Activated CD4-positive, alpha-beta T cell treated with anti-CD3 and anti-CD28 coated beads, Interleukin-2, amount 50 U/mL, for 1 hour (primary cell): Measurements from ENCODE around the gene GLG1.
"Not testable (repeated sequence)": the region's sequence is repeated elsewhere in the genome, so short reads cannot be mapped to it uniquely, and the experiment has no call there.

Experiments
- DNase-seq: peaks from one replicate; pipeline ENCODE4 v3.0.0-alpha.2; 2020

The GLG1 gene

GRCh38 chr16:74524926-74525325 lies 82.0 kb downstream of the GLG1 start:
- no peak for DNase-seq

GRCh38 chr16:74524117-74524516 lies 82.8 kb downstream of the GLG1 start:
- DNase-seq: no peak

GRCh38 chr16:74523706-74524105 lies 83.2 kb downstream of the GLG1 start:
- DNase-seq: not testable (repeated sequence)

GRCh38 chr16:74522160-74522559 lies 84.8 kb downstream of the GLG1 start:
- no peak for DNase-seq

GRCh38 chr16:74521691-74522090 lies 85.2 kb downstream of the GLG1 start:
- DNase-seq: no peak

GRCh38 chr16:74518934-74519333 lies 88.0 kb downstream of the GLG1 start:
- not testable (repeated sequence) for DNase-seq

DNA sequence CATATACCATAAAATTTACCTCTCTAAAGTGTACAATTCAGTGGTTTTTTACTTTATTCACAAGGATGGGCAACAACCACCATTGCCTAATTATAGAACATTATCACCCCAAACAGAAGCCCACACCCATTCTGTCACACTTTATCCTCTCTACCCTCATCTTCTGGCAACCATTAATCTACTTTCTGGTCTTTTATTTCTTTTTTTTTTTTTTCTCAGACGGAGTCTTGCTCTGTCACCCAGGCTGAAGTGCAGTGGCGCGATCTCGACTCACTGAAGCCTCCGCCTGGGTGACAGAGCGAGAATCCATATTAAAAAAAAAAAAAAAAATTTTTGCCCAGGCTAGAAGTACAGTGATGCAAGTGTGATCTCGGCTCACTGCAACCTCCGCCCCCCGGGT lies 95.0 kb downstream of the GLG1 start:
- DNase-seq: no peak

DNA sequence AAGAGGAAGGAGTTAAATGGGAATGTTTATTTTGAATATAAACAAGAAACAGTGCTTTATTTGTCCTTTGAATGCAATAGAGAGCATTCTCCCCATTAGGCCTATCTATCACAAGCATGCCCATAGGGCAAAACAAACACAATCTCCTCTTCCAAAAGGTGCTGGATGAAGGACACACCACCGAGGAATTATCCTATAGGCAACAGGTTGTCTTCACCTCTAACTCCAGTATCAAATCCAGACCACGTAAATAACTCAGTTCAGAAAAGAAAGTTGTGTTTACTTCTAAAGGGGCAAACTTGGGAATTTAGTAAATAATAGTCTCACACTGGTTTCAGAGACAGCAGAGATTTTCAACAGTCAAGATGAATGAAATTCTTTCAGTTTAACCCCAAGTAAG lies 101.9 kb downstream of the GLG1 start:
- no peak for DNase-seq

- no peak for DNase-seq
These were observed 103.5 kb downstream of the GLG1 start for GRCh38 chr16:74503412-74503811.

DNA sequence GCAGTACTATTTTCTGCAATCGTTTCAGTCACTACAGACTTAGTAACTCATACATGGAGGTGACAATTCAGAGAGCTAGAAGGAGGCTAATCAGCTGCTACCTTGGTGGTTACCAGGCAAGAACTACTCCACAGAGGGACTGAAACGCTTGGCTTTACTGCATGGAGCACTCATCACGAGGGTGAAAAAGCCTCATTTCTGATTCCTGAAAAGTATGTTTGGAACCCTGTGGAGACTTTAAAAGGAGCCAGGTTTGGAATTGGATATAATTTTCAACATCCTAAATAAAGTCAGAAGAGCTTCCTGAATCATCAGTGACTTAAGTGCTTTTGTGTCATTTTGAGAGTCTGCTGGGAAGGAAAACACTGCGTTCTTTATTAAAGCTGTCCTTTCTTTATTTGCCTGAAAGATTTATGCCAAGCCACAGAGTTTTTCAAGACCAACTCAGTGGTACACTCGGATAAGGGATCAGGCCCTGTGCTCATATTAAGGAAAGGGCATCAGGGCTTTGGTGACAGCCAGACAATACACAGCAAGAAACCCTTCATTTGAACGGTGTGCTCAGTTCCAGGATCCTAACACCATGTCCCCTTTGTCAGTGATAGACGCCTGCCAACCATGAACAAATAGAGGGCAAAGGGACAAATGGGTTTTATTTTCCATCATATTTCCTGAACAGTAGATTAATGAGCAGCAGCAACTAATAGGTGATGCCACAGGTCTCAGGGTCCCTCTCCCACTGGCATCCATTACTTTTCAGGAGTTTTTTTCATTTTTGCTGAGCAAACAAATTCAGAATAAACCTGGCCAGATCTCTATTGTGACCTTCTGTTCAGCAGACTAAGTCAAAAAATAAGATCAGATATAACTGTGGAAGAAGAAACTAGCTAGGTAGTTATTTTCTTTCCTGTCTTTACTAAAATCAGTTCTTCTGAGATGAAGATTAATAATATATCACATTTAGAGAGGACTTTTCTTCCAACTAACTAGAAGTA lies 105.1 kb downstream of the GLG1 start:
- no peak for DNase-seq

DNA sequence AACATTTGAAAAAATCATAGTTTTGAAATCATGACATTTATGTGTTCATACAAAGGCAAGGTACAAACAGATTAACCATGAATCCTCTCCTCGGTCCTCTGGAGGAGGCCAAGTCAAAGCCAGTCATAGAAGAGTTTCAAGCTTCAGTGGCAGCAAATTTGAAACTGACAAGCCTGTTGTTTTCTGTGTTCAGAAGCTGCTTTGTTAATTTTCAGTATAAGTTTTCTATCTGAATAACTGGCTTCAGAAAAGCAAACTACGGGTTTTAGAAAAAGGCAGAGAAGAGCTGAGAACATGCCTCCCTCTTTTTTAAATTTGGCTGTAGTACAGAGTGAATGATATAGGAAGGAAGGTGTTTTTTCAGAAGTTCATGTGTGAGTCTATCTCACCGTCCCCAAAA lies 106.0 kb downstream of the GLG1 start:
- no peak for DNase-seq

DNA sequence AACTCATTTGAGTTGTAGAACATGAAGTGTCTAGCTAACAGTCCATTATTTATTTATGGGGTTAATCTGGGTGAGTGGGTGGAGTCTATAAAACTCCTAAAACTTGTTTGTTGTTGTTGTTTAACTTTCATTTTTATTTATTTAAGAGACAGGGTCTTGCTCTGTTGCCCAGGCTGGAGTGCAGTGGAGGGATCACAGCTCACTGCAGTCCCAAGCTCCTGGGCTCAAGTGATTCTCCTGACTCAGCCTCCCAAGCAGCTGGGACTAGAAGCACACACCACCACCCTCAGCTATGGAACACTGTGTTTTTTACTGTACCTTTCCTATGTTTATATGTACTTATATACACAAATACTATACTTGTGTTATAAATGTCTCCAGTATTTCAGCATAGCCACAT lies 107.8 kb downstream of the GLG1 start:
- DNase-seq: no peak

GRCh38 chr16:74497761-74498160 lies 109.2 kb downstream of the GLG1 start:
- DNase-seq: no peak

DNA sequence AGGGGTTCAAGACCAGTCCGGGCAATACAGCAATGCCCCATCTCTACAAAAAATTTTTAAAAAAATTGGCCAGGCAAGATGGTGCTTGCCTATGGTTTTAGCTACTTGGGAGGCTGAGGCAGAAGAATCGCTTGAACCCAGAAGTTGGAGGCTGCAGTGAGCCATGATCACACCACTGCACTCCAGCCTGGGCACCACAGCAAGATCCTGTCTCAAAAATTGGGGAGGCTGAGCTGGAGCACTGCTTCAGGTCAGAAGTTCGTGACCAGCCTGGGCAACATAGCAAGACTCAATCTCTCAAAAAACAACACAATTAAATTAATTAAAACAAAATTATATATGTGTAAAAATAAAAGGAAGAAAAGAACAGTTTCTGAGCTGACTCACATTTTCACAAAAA lies 110.9 kb downstream of the GLG1 start:
- no peak for DNase-seq

DNA sequence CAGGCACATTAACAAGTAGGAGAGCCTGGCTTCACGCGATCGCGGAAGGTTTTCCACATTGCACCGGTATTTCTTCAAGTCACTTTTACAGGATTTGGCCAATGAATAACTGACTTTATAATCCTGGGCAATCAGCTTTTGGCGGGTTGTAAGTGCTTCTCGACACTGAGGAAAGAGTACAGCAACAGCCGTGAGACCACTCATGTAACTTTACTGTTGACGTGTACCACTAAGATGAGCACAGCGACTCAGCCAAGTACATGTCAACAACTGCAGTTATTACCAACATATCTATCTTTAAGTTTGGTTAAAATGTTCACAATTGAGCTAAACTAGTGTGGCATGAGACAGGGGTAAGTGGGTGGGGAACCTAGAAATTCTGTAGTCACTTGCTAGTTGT lies 113.9 kb downstream of the GLG1 start:
- DNase-seq: no peak

DNA sequence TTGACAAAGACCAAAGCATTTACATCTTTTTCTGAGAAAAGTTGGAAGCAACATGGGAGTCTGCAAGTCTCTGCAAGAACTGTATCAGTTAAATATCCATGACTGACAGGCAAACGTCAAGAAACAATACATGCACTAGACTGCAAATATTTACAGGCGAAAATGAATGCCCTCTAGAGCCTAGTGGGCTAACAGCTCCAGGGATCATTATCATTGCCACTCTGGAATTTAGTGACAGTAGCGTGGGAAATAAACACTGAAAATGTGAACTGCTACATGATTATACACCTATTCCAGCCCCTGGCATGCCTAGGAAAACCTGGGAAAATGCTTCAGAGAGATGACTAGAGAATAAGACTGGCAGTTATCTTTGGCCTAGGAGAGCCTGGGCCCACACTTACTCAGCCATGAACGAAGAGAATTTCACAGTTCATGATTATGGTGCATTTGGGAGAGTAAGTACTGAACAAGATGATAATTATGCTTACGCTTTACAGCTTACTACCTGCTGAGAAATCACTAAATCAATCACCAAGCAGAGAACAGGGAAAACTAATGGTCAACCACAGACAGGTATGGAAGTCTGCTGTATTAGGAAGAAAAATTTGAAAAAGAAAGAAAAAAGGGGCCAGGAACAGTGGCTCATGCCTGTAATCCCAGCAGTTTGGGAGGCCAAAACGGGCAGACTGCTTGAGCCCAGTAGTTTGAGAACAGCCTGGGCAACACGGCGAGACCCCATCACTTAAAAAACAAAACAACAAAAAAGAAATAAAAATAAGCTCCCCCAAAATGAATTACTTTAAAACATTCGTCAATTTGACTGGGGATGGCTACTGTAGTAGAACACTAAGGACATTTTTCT lies 119.0 kb downstream of the GLG1 start:
- DNase-seq: no peak

DNA sequence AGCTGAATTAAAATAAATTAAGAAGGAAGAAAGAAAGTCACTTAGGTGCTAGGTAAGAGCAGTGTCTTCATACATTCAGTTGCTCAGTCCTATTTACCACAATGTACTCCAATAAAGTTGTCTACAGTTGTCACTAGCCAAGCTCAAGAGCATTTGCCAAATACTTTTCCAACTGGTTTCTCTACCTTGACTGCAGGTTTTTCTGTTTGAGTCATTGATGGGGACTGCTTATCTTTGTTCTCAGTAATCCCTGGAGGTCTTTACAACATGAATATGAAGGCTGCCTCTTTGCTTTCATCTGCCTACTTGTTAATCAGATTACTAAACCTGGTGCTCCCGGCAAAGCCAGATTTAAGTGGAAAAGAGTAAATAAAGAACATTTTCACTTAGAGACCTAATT lies 121.0 kb downstream of the GLG1 start:
- DNase-seq: no peak

DNA sequence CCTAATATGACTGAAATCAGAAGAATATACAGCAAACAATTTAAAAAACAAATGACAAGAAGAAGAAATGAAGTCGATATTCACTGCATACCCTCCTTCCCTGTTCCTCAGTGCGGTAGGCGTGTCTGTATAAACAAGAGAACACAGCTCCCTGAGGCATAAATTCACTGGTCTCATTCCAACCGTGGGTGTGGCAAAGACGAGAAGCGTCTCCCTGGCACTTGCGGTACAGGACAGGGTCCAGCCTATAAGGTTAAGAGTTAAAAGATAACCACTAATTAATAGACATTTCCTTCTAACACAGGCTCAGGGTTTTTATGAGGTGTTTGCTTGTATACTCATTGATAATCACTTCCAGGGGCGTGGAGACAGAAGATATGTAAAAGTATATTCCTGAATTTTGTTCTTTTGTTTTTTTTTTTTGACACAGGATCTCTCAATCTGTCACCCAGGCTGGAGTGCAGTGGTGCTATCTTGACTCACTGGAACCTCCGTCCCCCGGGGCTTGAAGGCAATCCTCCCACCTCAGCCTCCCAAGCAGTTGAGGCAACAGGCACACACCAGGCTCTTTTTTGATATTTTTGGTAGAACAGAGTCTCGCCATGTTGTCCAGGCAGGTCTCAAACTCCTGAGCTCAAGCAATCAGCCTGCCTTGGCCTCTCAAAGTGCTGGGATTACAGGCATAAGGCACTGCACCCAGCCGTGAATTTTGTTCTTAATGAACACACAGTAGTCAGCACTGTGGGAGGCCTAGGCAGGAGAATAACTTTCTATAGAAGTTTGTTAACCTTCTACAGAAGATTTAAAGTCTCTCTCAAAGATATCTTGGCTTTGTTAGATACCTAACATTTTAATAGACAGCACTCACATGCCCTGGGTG lies 126.5 kb downstream of the GLG1 start:
- no peak for DNase-seq

DNA sequence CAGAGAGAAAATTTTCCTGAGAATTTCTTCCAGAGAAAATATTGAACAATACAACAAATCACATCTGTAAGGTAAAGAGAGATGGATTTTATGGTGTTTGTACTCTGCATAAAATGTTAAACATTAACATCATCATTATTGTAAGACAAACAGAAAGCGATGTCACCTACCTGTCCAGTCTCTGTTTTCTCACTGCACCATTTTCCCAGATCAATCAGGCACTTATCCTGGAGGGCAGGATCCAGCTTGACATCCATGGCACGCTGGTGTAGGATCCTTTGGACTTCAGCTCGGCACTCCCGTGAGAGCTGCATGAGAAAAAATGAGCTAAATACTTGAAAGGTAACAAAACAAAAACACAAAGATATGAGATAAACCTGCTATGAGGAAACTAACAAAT lies 129.7 kb downstream of the GLG1 start:
- no peak for DNase-seq

DNA sequence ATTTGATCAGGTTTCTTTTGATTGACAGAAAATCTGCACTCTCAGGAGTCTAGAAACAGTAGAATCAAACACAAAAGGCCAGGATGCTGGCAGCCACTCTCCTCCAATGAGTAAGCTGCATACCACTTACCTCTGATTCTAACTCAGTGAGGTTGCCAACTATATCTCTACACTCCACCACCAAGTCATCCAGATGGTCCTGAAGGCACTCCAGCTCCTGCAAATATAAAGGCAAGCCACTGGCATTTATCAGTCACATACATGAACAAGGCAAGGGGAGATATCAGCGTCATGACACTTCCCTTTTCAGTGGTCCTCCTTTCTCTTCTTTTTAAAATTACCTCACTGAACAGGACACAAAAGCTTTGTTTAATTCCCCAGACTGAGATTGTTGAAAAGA lies 132.5 kb downstream of the GLG1 start:
- DNase-seq: no peak

DNA sequence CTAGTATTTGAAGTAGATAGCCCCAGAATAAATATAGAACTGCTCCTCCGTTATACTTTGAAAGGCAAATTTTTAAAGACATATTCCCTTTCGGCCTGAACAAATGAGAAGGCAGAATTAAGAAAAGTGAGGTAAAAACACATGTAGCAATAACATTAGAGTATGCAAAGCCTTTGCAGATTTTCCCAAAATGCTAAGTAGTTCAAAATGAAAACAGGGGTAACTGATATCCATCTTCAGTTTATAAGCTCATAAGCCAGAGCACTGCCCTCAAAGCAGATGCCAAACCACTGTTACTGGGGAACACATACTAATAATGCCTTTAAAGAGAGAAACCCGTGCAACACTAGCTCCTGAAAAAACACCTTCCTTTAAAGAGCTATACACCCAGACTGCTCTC lies 134.4 kb downstream of the GLG1 start:
- DNase-seq: no peak

- no peak for DNase-seq
These were observed 134.9 kb downstream of the GLG1 start for GRCh38 chr16:74472010-74472409.

DNA sequence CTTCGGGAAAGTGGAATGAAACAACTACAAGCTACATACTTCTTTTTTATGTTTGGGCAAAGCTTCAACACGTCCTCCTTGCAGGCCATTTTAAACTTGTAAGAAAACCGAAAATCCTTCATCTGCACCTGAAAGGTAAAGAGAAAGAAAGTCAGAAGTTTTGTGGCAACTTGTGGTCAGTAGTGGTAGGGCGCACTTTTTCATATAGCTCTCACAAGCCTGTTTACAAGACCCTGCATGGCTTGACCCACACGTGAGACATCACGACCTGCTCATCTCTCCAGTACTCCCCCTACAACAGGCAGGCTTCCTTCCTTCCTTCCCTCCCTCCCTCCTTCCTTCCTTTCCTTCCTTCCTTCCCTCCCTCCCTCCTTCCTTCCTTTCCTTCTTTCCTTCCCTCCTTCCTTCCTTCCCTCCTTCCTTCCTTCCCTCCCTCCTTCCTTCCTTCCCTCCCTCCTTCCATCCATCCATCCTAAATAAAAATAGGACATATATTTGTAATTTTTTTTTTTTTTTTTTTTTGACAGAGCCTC lies 136.9 kb downstream of the GLG1 start:
- no peak for DNase-seq
